AG04450 (cell line): ENCODE results near the gene PNPLA5. TPM values are rescaled to one million over a fixed set of nuclear protein-coding genes. Genes with fewer than 3 reads are reported as not detected.
A peak's percentile ranks its signal among the peaks of the same experiment; 100 is the strongest.

ENCODE experiments used
- CTCF ChIA-PET: fragments of 300-600, 350-600 bp; formaldehyde crosslinking; extraction: SDS; loops from one replicate; lab custom pipeline; 2022; ENCODE audit warnings: antibody characterized with exemption, inconsistent platforms; lab: Charles Lee
- POLR2A ChIA-PET: fragments of 350-600 bp; formaldehyde crosslinking; extraction: SDS; loops from one replicate; lab custom pipeline; 2021; ENCODE audit warnings: antibody characterized with exemption, inconsistent platforms; lab: Yijun Ruan, JAX
- DNase-seq: peaks from one replicate; pipeline ENCODE4 v3.0.0-alpha.2; 2011; ENCODE audit warnings: low read depth, low spot score
- H3K27ac ChIP-seq: one replicate; pipeline ENCODE4 v1.5.1; 2012; ENCODE audit warnings: low read depth, low read length, control low read depth
- H3K27me3 ChIP-seq: one replicate; pipeline ENCODE4 v1.6.0; 2012; ENCODE audit warnings: low read length; ENCODE audit not compliant: control insufficient read depth, insufficient read depth
- H3K4me3 ChIP-seq: 2 replicates; pipeline ENCODE4 v1.5.1; 2011; ENCODE audit warnings: mild to moderate bottlenecking, low read depth, low read length, control low read depth
- H3K9me3 ChIP-seq: 2 replicates; pipeline ENCODE4 v1.5.1; 2012; ENCODE audit warnings: low read length; ENCODE audit not compliant: control insufficient read depth, insufficient read depth
- CTCF ChIP-seq: IDR thresholded peaks from 2 replicates; pipeline ENCODE4 v1.5.1; 2011; ENCODE audit warnings: low read depth, low read length, control low read depth, inconsistent platforms
- polyA plus RNA-seq: library from polyadenylated mRNA; depleted of rRNA; stranded (reverse); fragments of >200 nt; gene quantifications from 2 replicates; pipeline ENCODE4 v1.2.3, GENCODE V29; 2011

PNPLA5 gene
- polyA plus RNA-seq, 1 experiment: 0.12 TPM

GRCh38 chr22:43867839-43868635 is 23.8 kb downstream of the PNPLA5 start:
- no peak for TF ChIP-seq CTCF
- Histone ChIP-seq H3K4me3 (no peak overlapping the region), H3K27ac (no peak overlapping the region), H3K9me3 (no peaks in the 10 kb centered on the region), H3K27me3 (no peaks in the 10 kb centered on the region)
- peak; percentile 32 for DNase-seq
- POLR2A ChIA-PET: no interaction called here
- CTCF ChIA-PET: interaction anchor here (1.4 to 2.4 kb wide), 3 partner anchors 15 to 41 kb away, joined by 5 to 7 read pairs (median 6); no protein-coding TSS in a partner anchor

GRCh38 chr22:43862882-43863202 is 29.0 kb downstream of the PNPLA5 start:
- POLR2A ChIA-PET: no interaction called here

GRCh38 chr22:43862074-43862881 is 29.5 kb downstream of the PNPLA5 start, which contains the start of gene SULT4A1:
TSS of gene SULT4A1 (minus strand) at chr22:43862513. CDS start at chr22:43862382, 131 bp downstream.
- H3K4me3 ChIP-seq: peak within 1 kb of the TSS; percentile 43
- H3K27ac ChIP-seq: no peak within 1 kb of the TSS
- DNase-seq: no peak
- TF ChIP-seq CTCF: no peak
- H3K27me3 ChIP-seq: peaks cover 14% of the 10 kb centered on the region
- ChIA-PET POLR2A (no interaction called here), CTCF (no interaction called here)
- no peaks in the 10 kb centered on the region; the same call in 1 of the 2 replicates for H3K9me3 ChIP-seq

More at GRCh38 chr22:43862882-43863202, 29.0 kb downstream of the PNPLA5 start:
- Histone ChIP-seq H3K4me3 (no peak overlapping the region), H3K27ac (no peak overlapping the region), H3K9me3 (no peaks in the 10 kb centered on the region; the same call in 1 of the 2 replicates), H3K27me3 (peaks cover 14% of the 10 kb centered on the region)
- no peak for DNase-seq
- CTCF ChIA-PET: interaction anchor here (1.1 kb wide), 1 partner anchor 20 kb away, joined by 3 read pairs; no protein-coding TSS in a partner anchor
- TF ChIP-seq CTCF: no peak

GRCh38 chr22:43861529-43861928 is 30.3 kb downstream of the PNPLA5 start:
- Histone ChIP-seq H3K4me3 (no peak overlapping the region), H3K27ac (no peak overlapping the region), H3K9me3 (no peaks in the 10 kb centered on the region; the same call in 1 of the 2 replicates), H3K27me3 (peaks cover 14% of the 10 kb centered on the region)
- no peak for DNase-seq
- TF ChIP-seq CTCF: no peak
- CTCF ChIA-PET: no interaction called here
- POLR2A ChIA-PET: no interaction called here
